ENCODE measurements around the gene DOK3.

DNA sequence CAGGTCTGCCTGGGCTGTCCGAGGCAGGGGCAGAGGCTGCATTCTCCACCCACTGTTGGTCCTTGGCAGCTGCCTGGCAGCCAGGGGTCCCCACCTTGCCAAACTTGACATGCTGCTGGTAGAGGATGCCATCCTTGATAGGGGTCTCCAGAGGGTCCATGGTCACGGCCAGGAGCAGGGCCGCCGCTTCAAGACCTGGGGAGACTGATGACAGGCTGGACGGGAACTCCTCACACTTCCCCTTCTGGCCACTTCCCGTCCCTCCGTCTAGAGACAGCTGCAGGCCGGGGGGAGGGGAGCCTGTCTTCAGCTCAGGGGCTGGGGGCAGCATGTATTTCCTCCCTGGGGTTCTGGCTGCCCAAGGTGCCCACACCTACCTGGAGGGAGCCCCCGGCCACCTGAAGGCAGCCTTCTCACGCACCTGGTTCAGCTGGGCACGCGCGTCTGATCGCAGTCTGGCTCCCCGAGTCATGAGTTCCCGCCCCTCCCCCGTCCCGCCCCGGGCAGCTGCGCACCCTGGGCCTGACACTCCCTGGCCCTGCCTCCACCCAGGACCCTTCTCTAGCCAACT is at the start of gene DOK3:
- TF ChIP-seq, protein P1, sequence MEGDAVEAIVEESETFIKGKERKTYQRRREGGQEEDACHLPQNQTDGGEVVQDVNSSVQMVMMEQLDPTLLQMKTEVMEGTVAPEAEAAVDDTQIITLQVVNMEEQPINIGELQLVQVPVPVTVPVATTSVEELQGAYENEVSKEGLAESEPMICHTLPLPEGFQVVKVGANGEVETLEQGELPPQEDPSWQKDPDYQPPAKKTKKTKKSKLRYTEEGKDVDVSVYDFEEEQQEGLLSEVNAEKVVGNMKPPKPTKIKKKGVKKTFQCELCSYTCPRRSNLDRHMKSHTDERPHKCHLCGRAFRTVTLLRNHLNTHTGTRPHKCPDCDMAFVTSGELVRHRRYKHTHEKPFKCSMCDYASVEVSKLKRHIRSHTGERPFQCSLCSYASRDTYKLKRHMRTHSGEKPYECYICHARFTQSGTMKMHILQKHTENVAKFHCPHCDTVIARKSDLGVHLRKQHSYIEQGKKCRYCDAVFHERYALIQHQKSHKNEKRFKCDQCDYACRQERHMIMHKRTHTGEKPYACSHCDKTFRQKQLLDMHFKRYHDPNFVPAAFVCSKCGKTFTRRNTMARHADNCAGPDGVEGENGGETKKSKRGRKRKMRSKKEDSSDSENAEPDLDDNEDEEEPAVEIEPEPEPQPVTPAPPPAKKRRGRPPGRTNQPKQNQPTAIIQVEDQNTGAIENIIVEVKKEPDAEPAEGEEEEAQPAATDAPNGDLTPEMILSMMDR (IDR thresholded peaks at IDR 0.05; ENCODE audit: borderline replicate concordance, extremely low read depth, low read length, poor library complexity, severe bottlenecking) = no peak
- TF ChIP-seq EZH2 (IDR thresholded peaks at IDR 0.05; ENCODE audit: borderline replicate concordance, low read depth, low read length, severe bottlenecking) = no peak

Data from DND-41 (cell line).